Gastrocnemius medialis (tissue), 4 donors: ENCODE measurements around the gene KCNIP1.

Source experiments
- POLR2A ChIP-seq, 2 donors: fragments of 450-650 bp; IDR thresholded peaks; one replicate each; pipeline ENCODE4 v1.6.1; 2017; ENCODE audit warnings: antibody characterized with exemption in 2 of 2, mild to moderate bottlenecking in 2 of 2, moderate library complexity in 2 of 2
- TF ChIP-seq, protein P1 (sequence below), 5 experiments: fragments of 450-650 bp in 3 of 5; fragments of 200-600 bp in 2 of 5; sonication (generic) in 2 of 5; IDR thresholded peaks in 4 of 5; conservative IDR thresholded peaks in 1 of 5; 1 replicate in 4 of 5; 2 replicates in 1 of 5; pipeline ENCODE4 v1.5.1; 2016 to 2019; ENCODE audit warnings: antibody characterized with exemption in 5 of 5, mild to moderate bottlenecking in 3 of 5, moderate library complexity in 3 of 5

DNA sequence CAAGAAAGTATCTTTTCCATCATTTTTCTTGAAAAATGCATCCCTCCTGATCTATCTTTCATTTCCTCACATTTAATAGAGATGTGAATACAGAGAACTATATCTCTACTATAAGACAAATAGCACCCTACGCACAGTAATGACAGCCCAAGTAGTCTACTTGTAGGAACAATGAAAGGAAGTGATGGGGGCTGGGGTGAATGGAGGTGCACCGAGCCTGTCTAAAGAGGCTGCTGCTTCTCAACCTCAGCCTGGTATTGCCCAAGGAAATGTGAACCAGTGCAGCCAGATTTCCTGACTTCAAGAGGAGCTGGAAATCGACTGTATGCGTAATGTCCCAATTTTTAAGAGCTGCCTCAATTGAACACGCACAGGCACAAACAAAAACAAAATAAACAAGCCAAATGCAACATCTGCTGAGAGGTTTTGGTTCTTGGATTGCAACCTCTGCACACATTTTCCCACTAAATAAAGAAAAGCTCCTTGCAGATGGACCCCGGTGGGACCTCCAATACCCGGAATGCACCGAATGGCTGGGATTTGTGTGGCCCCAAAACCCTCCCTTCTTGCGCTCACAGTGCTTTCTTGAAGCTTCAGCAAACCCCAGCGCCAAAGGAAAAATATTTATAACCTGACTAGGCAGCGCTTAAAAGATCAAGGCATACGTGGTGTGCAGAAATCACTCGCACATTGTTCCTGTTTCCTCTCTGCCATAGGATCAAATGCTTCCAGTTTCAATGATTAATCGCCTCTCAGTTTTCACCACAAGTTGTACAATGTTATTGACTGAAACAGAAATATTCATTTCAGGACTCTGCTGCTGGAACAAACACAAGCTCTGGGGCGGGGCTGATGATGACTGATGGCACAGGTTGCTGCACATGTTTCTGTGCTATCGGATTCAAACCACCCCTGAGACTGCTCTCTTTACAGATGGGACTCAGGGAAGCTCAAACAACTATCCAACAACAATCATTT lies 68.3 kb downstream of the KCNIP1 start:
- TF ChIP-seq, protein P1, sequence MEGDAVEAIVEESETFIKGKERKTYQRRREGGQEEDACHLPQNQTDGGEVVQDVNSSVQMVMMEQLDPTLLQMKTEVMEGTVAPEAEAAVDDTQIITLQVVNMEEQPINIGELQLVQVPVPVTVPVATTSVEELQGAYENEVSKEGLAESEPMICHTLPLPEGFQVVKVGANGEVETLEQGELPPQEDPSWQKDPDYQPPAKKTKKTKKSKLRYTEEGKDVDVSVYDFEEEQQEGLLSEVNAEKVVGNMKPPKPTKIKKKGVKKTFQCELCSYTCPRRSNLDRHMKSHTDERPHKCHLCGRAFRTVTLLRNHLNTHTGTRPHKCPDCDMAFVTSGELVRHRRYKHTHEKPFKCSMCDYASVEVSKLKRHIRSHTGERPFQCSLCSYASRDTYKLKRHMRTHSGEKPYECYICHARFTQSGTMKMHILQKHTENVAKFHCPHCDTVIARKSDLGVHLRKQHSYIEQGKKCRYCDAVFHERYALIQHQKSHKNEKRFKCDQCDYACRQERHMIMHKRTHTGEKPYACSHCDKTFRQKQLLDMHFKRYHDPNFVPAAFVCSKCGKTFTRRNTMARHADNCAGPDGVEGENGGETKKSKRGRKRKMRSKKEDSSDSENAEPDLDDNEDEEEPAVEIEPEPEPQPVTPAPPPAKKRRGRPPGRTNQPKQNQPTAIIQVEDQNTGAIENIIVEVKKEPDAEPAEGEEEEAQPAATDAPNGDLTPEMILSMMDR (IDR thresholded peaks at IDR 0.05 in 4 of 5, conservative IDR thresholded peaks at IDR 0.05 in 1 of 5), result no peak
- TF ChIP-seq POLR2A (IDR thresholded peaks at IDR 0.05), result no peak
